K562 (cell line): ENCODE results near the gene ZNF213. TPM values are rescaled to one million over a fixed set of nuclear protein-coding genes. Genes with fewer than 3 reads are reported as not detected.
A peak's percentile ranks its signal among the peaks of the same experiment; 100 is the strongest.

Source experiments
- ELK1 ChIP-seq: sonication (generic); formaldehyde crosslinking; IDR thresholded peaks from 2 replicates; pipeline ENCODE4 v1.8.1; 2022; ENCODE audit warnings: missing genetic modification reagents
- ETV1 ChIP-seq: fragments of 450-650 bp; conservative IDR thresholded peaks from 2 replicates; pipeline ENCODE4 v1.6.1; 2016; ENCODE audit warnings: missing genetic modification characterization, control low read depth, low read depth, missing compliant biosample characterization
- FOXA3 ChIP-seq, 2 experiments: fragments of 450-650 bp in 1 of 2; sonication (generic) in 1 of 2; formaldehyde crosslinking; IDR thresholded peaks in 1 of 2; conservative IDR thresholded peaks in 1 of 2; 2 replicates each; pipeline versions ENCODE4 v1.4.0 to v1.8.0; 2020 to 2022; ENCODE audit warnings: mild to moderate bottlenecking in 2 of 2, missing genetic modification reagents in 1 of 2
- GMEB1 ChIP-seq: fragments of 250-450 bp; sonication (Bioruptor Pico); IDR thresholded peaks from 2 replicates; pipeline ENCODE4 v1.4.0; 2020; ENCODE audit warnings: mild to moderate bottlenecking
- HDAC8 ChIP-seq: fragments of 450-650 bp; IDR thresholded peaks from 2 replicates; pipeline ENCODE4 v1.6.1; 2016; ENCODE audit warnings: mild to moderate bottlenecking, missing genetic modification characterization, moderate library complexity, missing compliant biosample characterization
- MYNN ChIP-seq, 2 experiments: sonication (generic); formaldehyde crosslinking in 1 of 2; IDR thresholded peaks; 2 replicates each; pipeline versions ENCODE4 v1.5.0 to v1.6.1; 2016 to 2020; ENCODE audit warnings: antibody characterized with exemption in 1 of 2, missing genetic modification reagents in 1 of 2
- POLR2AphosphoS2 ChIP-seq: IDR thresholded peaks from 2 replicates; pipeline ENCODE4 v1.6.1; 2012; ENCODE audit warnings: low read length, improper control_type of control experiment
- SAFB ChIP-seq: fragments of 200-400 bp; formaldehyde crosslinking; IDR thresholded peaks from 2 replicates; pipeline ENCODE4 v1.6.1; 2017; ENCODE audit warnings: low read depth, low read length, borderline replicate concordance
- ZC3H8 ChIP-seq: fragments of 450-650 bp; IDR thresholded peaks from 2 replicates; pipeline ENCODE4 v1.6.1; 2017
- ZFPM2 ChIP-seq: fragments of 250-450 bp; sonication (Bioruptor Pico); IDR thresholded peaks from 2 replicates; pipeline ENCODE4 v1.5.1; 2022; ENCODE audit warnings: mild to moderate bottlenecking
- ZNF140 ChIP-seq: fragments of 250-450 bp; sonication (Bioruptor Pico); IDR thresholded peaks from 2 replicates; pipeline ENCODE4 v1.8.0; 2021; ENCODE audit warnings: moderate library complexity, mild to moderate bottlenecking, inconsistent platforms
- ZNF232 ChIP-seq: sonication (generic); formaldehyde crosslinking; IDR thresholded peaks from 2 replicates; pipeline ENCODE4 v1.8.0; 2022; ENCODE audit warnings: mild to moderate bottlenecking, missing genetic modification reagents
- ZNF507 ChIP-seq: conservative IDR thresholded peaks from 2 replicates; pipeline ENCODE4 v1.6.1; 2017; ENCODE audit warnings: missing genetic modification characterization, missing compliant biosample characterization
- polyA plus RNA-seq, 8 experiments: library from polyadenylated mRNA; depleted of rRNA in 4 of 8; stranded (reverse) in 5 of 8; unstranded in 3 of 8; fragments of >200 nt; fragmentation: Nextera tagmentation in 2 of 8; fragmentation: Illumina TruSeq in 1 of 8; extraction: Ambion mirVana in 2 of 8; extraction: Trizol in 1 of 8; gene quantifications; 2 replicates each; pipeline versions ENCODE4 v1.2.1 to v1.2.3, GENCODE V29; 2011 to 2014; ENCODE audit warnings: inconsistent platforms in 1 of 8, missing spikeins in 1 of 8
- total RNA-seq, 7 experiments: library from RNA; depleted of rRNA in 6 of 7; stranded (reverse); fragments of >200 nt in 6 of 7; fragmentation: Illumina TruSeq in 2 of 7; extraction: Trizol in 2 of 7; gene quantifications; 2 replicates each; pipeline versions ENCODE4 v1.2.1 to v1.2.3, GENCODE V29; 2011 to 2021; ENCODE audit warnings: low replicate concordance in 1 of 7
- TF ChIP-seq, protein P1 (sequence below): sonication (generic); formaldehyde crosslinking; IDR thresholded peaks from 2 replicates; pipeline ENCODE4 v1.8.0; 2022; ENCODE audit warnings: mild to moderate bottlenecking, missing genetic modification reagents

The ZNF213 gene
- total and polyA plus RNA-seq, 9 of the 15 experiments (the other 6 are each of a cell fraction or from before 2014, with no cell fraction given): 0.49 to 10.0 (median 1.8) TPM

GRCh38 chr16:3182608-3183444 is 48.0 kb downstream of the ZNF213 start (continued):
- TF ChIP-seq POLR2AphosphoS2 (no peak), MYNN (IDR thresholded peaks at IDR 0.05) (no peak), MYNN (CRISPR knock-in tag; IDR thresholded peaks at IDR 0.05) (no peak), GMEB1 (CRISPR knock-in tag) (no peak), ETV1 (tag) (peak; percentile 76), HDAC8 (peak; percentile 20; the same call in 1 of the 2 replicates), SAFB (peak; percentile 29; the same call in 1 of the 2 replicates), ZNF140 (CRISPR knock-in tag) (no peak), ELK1 (CRISPR knock-in tag) (no peak), ZNF507 (tag) (no peak), ZFPM2 (CRISPR knock-in tag) (no peak), FOXA3 (CRISPR knock-in tag; conservative IDR thresholded peaks at IDR 0.05 in 1 of 2, IDR thresholded peaks at IDR 0.05 in 1 of 2) (0 out of 4 replicates have a peak, but pooled peaks of 1 of the 2 experiments have one; percentile 20), ZNF232 (CRISPR knock-in tag) (no peak), ZC3H8 (no peak)
- TF ChIP-seq, protein P1, sequence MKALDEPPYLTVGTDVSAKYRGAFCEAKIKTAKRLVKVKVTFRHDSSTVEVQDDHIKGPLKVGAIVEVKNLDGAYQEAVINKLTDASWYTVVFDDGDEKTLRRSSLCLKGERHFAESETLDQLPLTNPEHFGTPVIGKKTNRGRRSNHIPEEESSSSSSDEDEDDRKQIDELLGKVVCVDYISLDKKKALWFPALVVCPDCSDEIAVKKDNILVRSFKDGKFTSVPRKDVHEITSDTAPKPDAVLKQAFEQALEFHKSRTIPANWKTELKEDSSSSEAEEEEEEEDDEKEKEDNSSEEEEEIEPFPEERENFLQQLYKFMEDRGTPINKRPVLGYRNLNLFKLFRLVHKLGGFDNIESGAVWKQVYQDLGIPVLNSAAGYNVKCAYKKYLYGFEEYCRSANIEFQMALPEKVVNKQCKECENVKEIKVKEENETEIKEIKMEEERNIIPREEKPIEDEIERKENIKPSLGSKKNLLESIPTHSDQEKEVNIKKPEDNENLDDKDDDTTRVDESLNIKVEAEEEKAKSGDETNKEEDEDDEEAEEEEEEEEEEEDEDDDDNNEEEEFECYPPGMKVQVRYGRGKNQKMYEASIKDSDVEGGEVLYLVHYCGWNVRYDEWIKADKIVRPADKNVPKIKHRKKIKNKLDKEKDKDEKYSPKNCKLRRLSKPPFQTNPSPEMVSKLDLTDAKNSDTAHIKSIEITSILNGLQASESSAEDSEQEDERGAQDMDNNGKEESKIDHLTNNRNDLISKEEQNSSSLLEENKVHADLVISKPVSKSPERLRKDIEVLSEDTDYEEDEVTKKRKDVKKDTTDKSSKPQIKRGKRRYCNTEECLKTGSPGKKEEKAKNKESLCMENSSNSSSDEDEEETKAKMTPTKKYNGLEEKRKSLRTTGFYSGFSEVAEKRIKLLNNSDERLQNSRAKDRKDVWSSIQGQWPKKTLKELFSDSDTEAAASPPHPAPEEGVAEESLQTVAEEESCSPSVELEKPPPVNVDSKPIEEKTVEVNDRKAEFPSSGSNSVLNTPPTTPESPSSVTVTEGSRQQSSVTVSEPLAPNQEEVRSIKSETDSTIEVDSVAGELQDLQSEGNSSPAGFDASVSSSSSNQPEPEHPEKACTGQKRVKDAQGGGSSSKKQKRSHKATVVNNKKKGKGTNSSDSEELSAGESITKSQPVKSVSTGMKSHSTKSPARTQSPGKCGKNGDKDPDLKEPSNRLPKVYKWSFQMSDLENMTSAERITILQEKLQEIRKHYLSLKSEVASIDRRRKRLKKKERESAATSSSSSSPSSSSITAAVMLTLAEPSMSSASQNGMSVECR (CRISPR knock-in tag): peak; percentile 42; the same call in 1 of the 2 replicates
